H1 (cell line): ENCODE measurements around the gene PRKN.

ENCODE experiments used
- CTCF ChIP-seq, 3 experiments: IDR thresholded peaks; 1 replicate in 2 of 3; 2 replicates in 1 of 3; pipeline versions ENCODE4 v1.5.1 to v1.6.1; 2011; ENCODE audit warnings: low read length in 3 of 3, mild to moderate bottlenecking in 3 of 3, inconsistent platforms in 2 of 3, low read depth in 1 of 3, moderate library complexity in 1 of 3; ENCODE audit not compliant: insufficient read depth in 1 of 3; ENCODE audit errors: control extremely low read depth in 1 of 3
- RAD21 ChIP-seq, 2 experiments: IDR thresholded peaks in 1 of 2; conservative IDR thresholded peaks in 1 of 2; 2 replicates each; pipeline ENCODE4 v1.6.1; 2011; ENCODE audit warnings: low read depth in 2 of 2, low read length in 2 of 2, improper control_type of control experiment in 1 of 2, inconsistent platforms in 1 of 2, mild to moderate bottlenecking in 1 of 2, moderate library complexity in 1 of 2

- TF ChIP-seq CTCF (IDR thresholded peaks at IDR 0.05; ENCODE audit: control extremely low read depth in 1 of 3, insufficient read depth in 1 of 3, low read depth in 1 of 3, low read length in 3 of 3) (no peak), RAD21 (IDR thresholded peaks at IDR 0.05 in 1 of 2, conservative IDR thresholded peaks at IDR 0.05 in 1 of 2; ENCODE audit: low read depth in 2 of 2, low read length in 2 of 2) (no peak)
Observed at GRCh38 chr6:161355696-161356095, 1371.9 kb downstream of the PRKN start.
